Measurements from ENCODE around the gene WBP2NL.

The WBP2NL gene

DNA sequence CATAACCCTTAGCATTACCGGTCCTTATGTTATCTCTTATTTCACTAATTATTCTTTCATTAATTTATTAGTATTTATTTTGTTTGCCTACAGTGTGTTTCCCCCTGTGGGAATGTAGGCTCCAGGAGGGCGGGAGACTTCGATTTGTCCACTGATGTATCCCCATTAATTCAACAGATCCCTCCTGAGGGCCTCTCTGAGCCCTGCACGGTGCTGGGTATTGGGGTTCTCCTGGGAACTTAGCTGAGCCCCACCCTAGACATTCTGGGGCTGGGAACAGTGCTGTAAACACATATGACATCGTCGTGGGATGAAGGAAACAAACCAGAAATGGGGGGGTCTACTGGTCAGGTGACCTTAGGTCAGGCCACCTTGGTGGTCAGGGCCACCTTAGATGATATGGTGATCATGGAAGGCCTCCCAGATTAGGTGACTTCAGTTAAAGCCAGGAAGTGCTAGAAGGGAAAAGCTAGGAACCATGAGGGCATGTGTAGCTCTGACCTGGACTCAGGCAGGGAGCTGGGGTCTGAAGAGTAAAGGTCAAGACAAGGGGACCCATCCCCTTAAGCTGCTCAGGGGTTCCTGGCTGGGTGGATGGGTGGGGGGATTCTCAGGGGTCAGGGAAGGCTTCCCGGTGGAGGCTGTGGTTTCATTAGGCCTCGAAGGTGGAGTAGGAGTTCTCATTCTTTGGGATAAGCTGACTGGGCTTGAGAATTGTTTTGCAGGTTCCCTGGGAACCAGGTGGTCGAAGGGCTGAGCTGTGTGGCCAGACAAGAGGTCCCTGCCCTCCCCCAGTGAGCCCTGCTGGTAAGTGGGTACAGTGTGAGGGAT lies 76.5 kb downstream of the WBP2NL start:
- no peak for DNase-seq

DNA sequence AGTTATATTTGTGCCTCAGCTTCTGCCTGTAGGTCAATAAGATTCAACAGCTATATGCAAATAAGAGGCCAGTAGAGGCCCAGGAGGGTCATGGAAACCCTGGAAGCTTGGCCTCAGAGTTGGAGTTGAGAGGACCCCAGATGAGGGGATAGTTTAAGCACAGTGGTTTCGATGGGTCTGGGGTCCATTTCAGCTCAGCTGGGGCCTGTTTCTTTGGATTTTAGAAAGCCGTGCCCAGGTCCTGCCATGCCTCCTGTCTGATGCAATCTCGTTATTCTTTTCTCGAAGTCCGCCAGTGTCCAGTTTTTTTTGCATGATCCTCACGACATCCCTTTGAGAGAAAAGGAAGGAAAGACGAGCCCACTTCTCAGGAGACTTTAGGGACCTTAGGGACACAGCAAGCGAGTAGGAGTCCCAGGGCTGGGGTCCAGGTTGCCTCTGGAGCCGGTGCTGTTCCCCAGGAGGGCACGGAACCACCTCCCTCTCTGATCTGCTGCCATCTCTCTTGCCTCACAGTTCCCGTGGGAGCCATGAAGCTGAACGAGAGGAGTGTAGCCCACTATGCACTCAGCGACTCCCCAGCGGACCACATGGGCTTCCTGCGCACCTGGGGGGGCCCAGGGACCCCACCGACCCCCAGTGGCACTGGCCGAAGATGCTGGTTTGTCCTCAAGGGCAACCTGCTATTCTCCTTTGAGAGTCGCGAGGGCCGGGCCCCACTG lies 78.3 kb downstream of the WBP2NL start:
- no peak for DNase-seq

DNA sequence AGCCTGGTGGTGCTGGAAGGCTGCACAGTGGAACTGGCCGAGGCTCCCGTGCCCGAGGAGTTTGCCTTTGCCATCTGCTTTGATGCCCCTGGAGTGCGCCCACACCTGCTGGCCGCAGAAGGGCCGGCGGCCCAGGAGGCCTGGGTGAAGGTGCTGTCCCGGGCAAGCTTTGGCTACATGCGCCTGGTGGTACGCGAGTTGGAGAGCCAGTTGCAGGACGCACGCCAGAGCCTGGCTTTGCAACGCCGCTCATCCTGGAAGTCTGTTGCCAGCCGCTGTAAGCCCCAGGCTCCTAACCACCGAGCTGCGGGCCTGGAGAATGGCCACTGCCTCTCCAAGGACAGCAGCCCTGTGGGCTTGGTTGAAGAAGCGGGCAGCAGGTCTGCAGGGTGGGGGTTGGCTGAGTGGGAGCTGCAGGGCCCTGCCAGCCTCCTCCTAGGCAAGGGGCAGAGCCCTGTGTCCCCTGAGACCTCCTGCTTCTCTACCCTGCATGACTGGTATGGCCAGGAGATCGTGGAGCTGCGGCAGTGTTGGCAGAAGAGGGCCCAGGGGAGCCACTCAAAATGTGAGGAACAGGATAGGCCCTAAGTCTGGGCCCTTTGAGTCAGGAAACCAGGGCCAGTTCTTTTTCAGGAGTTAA lies 79.0 kb downstream of the WBP2NL start:
- DNase-seq: no peak
